Skin epidermis (tissue), 12 donors: ENCODE measurements around the gene PUSL1.

Source experiments
- H3K27ac ChIP-seq, 21 experiments: fragments of 200-600 bp; sonication (generic) in 11 of 21; one replicate each; pipeline ENCODE4 v1.5.0; 2020; ENCODE audit warnings: mild to moderate bottlenecking in 3 of 21, inconsistent platforms in 2 of 21, moderate library complexity in 2 of 21
- H3K4me3 ChIP-seq, 7 experiments: fragments of 200-600 bp; sonication (generic) in 2 of 7; one replicate each; pipeline ENCODE4 v1.5.0; 2020; ENCODE audit warnings: inconsistent platforms in 2 of 7, mild to moderate bottlenecking in 2 of 7, moderate library complexity in 1 of 7

Gene PUSL1

DNA sequence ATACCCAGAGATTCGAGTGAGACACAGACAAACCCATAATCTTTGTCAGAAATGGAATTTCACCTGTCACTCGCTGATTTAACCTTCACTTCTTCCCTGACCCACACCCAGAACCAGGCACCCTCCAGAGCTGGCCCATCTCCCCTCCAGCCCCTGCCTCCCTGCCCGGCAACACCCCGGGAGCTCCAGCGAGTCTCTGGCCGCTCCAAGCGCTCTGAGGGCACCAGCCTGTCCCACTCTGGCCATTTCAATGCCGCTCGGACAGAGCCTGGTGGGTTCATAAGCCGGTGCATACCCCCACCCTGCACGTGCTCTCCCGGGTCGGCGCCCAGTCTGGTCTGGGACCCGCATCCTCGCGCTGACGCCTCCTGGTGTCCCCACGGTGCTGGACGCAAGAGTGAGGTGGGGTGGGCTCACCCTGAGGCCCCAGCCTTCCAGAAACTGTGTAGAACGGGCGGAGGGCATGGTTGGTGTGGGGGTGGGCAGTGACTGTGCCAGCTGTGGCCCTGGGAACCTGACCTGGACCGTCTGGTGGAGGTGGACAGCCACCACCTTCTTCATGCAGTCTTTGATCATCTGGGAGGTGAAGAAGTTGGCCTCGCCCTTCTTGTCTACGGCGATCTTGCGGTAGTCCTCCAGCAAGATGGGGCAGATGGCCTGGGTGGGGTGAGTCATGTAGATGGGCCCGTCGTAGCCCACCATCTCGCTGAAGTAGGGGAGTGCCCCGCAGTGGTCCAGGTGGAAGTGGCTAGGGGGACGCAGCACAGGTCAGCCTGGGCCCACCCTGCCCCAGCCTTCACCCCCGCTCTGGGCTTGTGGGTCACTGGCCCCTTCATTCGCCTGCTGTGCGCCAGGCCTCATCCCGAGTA, 10.6 kb downstream of the PUSL1 start:
- peak overlapping the region in 6 of 21 experiments; percentile 13 to 62 (median 30) for H3K27ac ChIP-seq

DNA sequence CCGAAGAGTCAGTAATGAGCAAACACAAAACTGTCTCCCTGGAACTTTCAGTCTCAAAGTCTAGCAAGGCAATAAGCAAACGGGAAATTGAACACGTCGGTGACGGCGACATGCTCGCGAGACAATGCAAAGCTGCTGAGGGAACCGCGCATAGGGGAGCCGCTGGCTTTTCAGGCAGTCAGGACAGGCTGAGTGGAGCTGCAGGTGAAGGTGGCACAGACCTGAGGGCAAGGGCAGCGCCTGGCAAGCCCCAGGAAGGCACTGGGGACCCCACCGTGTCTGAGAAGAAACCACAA, 11.2 kb downstream of the PUSL1 start:
- H3K27ac ChIP-seq, result no peak overlapping the region
- H3K4me3 ChIP-seq, result no peak overlapping the region

More for the DNA sequence above, 10.6 kb downstream of the PUSL1 start:
- H3K4me3 ChIP-seq, result no peak overlapping the region

DNA sequence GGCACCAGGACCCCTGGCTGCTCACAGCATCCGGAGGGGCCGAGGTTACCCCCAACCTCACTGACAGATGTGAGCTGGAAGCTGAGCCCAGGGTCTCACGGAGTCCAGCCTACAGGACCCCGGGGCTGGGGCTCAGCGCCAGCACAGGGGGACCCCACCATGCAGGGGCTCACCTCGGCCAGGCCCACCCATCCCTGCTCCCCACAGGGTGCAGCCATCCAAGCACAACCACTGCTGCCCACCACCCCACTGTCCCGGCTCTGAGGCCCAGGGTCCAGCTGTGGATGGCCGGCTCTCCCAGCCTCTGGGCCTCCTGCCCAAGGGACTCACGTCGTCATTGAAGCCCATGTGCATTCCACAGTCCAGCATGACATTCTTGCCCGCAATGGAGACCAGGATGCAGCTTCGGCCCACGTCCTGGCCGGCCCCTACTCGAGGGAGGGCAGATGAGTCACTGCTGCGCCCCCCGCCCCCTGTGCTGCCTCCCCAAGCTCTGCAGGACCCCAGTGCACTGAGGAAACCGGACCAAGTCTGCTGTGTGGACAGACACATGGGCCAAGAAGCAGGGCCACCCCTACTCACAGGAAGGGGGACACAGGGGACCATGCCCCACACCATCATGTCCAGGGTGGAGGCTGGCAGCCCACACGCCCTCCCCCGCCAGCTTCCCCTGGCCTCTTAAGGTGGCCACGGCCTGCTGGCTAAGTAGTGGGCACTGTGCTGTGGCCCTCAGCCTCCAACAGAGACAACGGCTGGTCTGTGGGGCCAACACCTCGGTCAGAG, 12.5 kb downstream of the PUSL1 start:
- Histone ChIP-seq H3K4me3 (no peak overlapping the region), H3K27ac (peak overlapping the region in 1 of 21 experiments; percentile 23)

DNA sequence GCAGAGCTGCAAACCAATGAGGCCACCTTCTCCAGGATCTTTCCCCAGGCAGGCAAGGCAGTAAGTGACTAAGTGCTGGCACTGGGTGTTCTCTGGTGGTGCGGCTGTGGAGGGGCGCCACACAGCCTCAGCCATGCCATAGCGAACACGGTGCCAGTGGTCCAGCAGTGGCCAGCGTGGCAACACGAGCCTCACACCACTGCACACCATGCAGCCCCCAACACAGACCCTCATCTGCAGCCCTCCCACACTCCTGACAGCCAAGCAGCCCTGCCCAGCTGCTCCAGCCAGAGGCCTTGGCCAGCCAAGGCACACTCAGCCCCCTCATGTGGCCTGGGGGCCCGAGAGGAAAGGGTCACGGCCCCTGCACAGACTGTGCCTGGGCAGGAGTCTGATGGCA, 13.1 kb downstream of the PUSL1 start:
- H3K4me3 ChIP-seq, result no peak overlapping the region
- H3K27ac ChIP-seq, result peak overlapping the region in 1 of 21 experiments; percentile 7

DNA sequence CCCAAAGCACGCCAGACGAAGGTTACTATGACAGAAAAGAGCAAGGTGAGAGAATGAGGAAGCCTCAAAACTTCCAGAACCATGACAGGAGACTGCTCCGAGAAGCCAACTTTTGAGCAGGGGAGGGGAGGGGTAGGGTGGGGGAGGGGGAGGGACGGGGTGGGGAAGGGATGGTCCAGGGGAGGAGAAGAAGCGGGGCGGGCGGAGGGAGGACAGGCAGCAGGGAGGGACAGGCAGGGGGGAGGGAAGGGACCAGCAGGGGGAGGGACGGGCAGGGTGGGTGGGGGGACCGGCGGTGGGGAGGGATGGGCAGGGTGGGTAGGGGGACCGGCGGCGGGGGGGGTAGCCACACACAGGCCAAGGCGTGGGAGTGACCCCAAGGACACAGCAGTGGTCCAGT, 14.0 kb downstream of the PUSL1 start:
- H3K27ac ChIP-seq, result no peak overlapping the region
- H3K4me3 ChIP-seq, result no peak overlapping the region

DNA sequence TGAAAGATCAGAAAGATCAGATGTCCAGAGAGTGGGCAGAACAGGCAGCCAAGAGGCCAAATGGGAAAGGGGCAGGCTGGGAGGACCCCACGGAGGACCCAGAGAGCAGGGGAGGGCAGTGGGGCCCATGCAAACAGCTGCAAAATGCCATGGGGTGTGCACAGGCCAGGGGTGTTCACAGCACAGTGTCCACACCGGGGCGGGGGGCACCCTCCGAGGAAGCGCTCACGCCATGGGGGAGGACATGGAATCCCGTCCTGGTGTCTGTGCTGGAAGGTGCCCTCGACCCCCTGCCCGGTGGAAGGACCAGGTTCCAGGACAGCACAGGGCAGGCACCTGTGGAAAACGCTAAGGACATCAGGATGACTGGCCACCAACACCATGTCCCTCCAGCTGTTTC, 14.6 kb downstream of the PUSL1 start:
- Histone ChIP-seq H3K27ac (no peak overlapping the region), H3K4me3 (peak overlapping the region in 1 of 7 experiments; percentile 3)

DNA sequence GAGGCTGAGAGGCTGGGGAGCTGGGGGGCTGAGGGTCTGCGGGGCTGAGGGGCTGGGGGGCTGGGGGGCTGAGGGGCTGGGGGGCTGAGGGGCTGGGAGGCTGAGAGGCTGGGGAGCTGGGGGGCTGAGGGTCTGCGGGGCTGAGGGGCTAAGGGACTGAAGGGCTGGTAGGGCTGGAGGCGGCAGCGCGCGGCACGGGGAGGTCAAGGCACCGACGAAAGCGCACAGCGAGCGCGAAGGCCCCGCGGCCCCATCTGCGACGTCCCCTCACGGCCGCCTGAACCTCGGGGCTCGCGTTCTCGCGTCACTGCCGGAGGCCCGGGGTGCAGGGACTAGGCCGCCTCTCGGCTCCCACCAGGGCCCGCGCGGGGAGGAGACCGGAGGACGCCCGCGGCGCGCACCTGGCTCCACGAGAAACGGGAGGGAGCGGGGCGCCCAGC, 15.7 kb downstream of the PUSL1 start:
- H3K4me3 ChIP-seq, result peak overlapping the region; percentile 82 to 97 (median 89)
- H3K27ac ChIP-seq, result peak overlapping the region; percentile 47 to 96 (median 91)

DNA sequence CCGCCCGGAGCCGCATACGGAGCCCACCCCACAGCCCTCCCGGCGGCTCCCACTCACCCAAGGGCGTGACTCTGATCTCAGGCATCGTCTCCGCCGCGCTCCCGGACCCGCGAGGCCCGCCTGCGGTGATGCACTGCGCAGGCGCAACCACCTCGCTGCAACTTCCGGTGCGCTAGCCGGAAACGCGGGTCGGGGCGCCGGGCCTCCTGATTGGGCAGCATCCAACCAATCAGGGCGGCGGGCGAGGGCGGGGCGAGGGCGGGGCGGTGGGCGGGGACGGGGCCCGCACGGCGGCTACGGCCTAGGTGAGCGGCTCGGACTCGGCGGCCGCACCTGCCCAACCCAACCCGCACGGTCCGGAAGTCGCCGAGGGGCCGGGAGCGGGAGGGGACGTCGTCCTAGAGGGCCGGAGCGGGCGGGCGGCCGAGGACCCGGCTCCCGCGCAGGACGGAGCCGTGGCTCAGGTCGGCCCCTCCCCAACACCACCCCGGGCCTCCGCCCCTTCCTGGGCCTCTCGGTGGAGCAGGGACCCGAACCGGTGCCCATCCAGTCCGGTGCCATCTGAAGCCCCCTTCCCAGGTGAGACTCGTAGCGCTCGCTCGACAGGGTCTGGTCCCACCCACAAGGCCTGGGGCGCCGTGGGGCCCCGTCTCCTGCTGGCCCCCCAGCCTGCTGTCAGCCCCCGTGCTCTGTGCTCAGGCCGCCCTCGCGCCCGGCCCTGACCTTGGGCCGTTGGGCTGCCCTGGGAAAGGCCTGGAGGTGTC, 16.3 kb downstream of the PUSL1 start, which contains the start of the genes CPTP and INTS11:
Gene CPTP (plus strand): TSS at position 279 of the 764 bp plus-strand sequence. CDS start 2,109 bp downstream, outside the sequence.
Gene INTS11 (minus strand): TSS at position 137 of the 764 bp plus-strand sequence. CDS start 52 bp downstream, at position 85.
- peak within 1 kb of the TSS; percentile 82 to 97 (median 89) for H3K4me3 ChIP-seq
- peak within 1 kb of the TSS; percentile 54 to 96 (median 91) for H3K27ac ChIP-seq

DNA sequence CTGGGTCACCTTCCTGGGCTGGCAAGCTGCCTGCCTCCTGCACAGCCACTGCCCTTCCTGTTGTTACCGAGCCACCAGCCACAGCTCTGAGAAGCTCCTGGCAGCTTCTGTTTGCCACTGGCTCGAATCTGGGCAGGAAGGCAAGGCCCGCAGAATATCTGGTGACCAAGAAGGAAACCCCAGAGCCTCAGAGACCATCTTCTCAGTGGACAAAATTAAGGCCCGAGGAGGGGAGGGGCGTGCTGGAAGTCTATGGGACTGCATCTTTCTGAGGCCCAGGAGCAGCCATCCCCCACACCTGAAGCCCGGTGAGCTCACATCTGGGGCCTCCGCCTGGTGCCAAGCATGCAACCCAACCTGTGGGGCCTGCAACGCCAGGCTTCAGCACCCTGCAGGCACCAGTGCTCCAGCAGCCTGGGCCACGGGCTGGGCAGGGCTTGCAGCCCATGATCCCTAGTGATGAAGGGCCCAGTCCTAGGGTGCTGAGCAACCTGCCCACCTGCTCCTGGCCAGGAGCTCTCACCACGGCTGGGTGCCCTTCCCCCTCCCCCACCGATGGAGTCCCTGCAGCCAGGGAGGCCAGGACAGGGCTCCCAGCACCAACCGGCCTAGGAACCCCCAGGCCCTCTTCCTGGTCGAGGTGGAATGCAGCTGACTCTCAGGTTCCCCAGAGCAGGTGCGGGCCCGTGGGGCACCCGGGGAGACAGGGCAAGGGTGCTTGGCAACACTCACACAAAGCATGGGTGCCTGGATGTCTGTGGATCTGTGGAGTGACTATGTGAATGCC, 17.1 kb downstream of the PUSL1 start:
- peak overlapping the region in 20 of 21 experiments; percentile 76 to 96 (median 90) for H3K27ac ChIP-seq
- H3K4me3 ChIP-seq, result peak overlapping the region; percentile 82 to 97 (median 89)

DNA sequence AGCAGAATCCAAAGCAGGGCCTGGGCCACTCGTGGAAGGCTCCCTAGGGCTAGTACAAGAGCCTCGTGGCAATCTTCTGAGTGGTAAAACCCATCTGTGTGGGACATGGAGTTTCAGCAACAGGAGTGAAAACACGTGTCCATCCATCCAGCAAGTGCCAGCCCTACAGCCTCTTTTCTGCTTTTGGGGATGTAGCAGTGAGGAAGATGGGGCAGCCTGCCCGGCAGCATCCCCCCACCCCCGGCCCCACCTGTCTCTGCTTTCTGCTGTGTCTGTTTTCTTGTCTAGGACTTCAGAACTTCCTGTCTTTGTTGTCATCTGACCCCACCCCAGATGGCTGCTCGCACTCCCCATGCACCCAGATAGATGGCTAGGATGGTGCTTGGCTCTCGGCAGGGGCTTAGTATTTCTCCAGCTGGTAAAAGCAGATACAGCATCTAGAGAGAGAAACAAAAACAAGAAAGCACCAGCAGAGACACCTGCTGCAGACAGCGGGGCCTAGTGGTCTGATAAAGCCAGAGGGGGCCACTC, 17.7 kb downstream of the PUSL1 start:
- Histone ChIP-seq H3K4me3 (peak overlapping the region in 4 of 7 experiments; percentile 86 to 97 (median 90)), H3K27ac (peak overlapping the region in 13 of 21 experiments; percentile 86 to 96 (median 92))

DNA sequence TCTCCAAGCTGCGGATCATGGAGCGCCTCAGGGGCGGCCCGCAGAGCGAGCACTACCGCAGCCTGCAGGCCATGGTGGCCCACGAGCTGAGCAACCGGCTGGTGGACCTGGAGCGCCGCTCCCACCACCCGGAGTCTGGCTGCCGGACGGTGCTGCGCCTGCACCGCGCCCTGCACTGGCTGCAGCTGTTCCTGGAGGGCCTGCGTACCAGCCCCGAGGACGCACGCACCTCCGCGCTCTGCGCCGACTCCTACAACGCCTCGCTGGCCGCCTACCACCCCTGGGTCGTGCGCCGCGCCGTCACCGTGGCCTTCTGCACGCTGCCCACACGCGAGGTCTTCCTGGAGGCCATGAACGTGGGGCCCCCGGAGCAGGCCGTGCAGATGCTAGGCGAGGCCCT, 18.9 kb downstream of the PUSL1 start:
- Histone ChIP-seq H3K27ac (no peak overlapping the region), H3K4me3 (no peak overlapping the region)

DNA sequence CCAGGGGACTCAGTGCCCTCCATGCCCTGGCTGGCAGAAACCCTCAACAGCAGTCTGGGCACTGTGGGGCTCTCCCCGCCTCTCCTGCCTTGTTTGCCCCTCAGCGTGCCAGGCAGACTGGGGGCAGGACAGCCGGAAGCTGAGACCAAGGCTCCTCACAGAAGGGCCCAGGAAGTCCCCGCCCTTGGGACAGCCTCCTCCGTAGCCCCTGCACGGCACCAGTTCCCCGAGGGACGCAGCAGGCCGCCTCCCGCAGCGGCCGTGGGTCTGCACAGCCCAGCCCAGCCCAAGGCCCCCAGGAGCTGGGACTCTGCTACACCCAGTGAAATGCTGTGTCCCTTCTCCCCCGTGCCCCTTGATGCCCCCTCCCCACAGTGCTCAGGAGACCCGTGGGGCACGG, 19.9 kb downstream of the PUSL1 start:
- Histone ChIP-seq H3K4me3 (no peak overlapping the region), H3K27ac (no peak overlapping the region)

DNA sequence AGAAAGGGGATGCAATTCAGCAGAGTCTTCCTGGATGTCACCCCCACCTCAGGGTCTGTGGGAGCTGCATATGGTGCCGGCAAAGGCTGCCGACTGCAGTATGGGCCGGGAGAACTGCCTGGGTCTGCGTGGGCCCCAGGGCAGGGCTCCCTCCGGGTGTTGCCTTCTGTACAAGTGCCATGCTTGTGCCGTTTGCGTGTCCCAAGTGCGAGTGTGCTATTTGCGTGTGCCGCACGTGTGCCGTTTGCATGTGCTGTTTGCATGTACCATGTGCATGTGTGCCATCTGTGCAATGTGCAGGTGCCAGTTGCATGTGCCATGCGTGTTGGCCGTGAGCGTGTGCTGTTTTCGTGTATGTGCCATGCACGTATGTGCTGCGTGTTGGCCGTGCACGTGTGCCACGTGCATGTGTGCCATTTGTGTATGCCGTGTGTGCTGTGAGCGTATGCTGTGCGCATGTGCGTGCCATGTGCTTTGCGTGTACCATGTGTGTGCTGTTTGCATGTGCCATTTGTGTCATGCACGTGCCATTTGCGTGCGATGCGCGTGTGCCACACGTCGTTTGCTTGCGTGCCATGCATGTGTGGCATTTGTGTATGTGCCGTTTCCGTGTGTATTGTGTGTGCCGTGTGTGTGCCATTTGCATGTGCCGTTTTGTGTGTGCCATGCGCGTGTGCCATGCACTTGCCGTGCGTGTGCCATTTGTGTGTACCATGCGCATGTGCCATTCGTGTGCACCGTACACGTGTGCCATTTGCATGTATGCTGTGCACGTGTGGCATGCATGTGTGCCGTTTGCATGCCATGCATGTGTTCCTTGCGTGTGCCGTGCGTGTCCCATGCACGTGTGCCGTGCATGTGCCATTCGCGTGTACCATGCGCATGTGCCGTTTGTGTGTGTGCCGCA, 21.2 kb downstream of the PUSL1 start:
- H3K4me3 ChIP-seq, result no peak overlapping the region
- H3K27ac ChIP-seq, result no peak overlapping the region

DNA sequence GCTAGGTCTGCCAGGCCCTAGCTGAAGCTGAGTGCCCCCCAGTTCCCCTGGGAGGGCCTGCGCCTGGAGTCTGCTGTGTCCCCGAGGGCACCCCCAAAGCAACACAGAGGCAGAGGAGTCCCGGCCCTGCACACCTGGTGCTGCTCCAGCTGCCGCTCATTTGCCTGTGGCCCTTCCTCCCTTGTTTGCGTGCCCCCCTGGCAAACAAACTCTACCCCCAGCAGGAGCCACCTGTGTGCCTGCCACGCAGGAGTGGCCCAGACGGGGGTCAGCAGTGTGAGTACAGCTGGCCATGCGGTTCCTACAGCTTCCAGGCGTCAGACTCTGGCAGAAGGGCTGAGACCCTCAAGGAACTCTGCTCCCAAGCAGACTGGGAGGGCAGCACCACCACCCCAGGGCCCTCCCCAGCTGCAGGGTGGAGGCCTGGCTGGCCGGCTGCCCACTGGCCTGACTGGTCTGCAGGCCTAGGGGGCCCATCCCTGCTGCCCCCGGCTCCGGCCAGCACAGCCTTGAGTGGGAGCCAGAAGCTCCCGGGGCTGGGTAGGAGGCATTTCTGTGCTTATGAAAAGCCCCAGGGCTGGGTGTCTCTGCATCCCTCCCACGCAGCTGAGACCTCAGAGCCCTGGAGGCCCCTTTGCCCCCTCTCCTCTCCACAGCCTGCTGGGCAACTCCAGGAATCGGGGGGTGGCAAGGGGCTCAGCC, 22.1 kb downstream of the PUSL1 start:
- peak overlapping the region in 1 of 21 experiments; percentile 22 for H3K27ac ChIP-seq
- no peak overlapping the region for H3K4me3 ChIP-seq

DNA sequence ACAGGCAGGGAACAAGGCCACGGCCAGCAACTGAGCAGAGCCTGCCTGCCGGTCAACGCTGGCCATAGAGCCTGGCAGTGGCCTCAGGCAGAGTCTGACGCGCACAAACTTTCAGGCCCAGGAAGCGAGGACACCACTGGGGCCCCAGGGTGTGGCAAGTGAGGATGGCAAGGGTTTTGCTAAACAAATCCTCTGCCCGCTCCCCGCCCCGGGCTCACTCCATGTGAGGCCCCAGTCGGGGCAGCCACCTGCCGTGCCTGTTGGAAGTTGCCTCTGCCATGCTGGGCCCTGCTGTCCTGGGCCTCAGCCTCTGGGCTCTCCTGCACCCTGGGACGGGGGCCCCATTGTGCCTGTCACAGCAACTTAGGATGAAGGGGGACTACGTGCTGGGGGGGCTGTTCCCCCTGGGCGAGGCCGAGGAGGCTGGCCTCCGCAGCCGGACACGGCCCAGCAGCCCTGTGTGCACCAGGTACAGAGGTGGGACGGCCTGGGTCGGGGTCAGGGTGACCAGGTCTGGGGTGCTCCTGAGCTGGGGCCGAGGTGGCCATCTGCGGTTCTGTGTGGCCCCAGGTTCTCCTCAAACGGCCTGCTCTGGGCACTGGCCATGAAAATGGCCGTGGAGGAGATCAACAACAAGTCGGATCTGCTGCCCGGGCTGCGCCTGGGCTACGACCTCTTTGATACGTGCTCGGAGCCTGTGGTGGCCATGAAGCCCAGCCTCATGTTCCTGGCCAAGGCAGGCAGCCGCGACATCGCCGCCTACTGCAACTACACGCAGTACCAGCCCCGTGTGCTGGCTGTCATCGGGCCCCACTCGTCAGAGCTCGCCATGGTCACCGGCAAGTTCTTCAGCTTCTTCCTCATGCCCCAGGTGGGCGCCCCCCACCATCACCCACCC, 22.9 kb downstream of the PUSL1 start, which contains the start of gene TAS1R3:
Gene TAS1R3 (plus strand): TSS at position 213 of the 898 bp plus-strand sequence. CDS start 66 bp downstream, at position 279.
- Histone ChIP-seq H3K4me3 (peak within 1 kb of the TSS in 1 of 7 experiments; percentile 11), H3K27ac (peak within 1 kb of the TSS in 2 of 21 experiments; percentile 11 to 22)
